Measurements from ENCODE around the gene MYH6.

MYH6 gene

DNA sequence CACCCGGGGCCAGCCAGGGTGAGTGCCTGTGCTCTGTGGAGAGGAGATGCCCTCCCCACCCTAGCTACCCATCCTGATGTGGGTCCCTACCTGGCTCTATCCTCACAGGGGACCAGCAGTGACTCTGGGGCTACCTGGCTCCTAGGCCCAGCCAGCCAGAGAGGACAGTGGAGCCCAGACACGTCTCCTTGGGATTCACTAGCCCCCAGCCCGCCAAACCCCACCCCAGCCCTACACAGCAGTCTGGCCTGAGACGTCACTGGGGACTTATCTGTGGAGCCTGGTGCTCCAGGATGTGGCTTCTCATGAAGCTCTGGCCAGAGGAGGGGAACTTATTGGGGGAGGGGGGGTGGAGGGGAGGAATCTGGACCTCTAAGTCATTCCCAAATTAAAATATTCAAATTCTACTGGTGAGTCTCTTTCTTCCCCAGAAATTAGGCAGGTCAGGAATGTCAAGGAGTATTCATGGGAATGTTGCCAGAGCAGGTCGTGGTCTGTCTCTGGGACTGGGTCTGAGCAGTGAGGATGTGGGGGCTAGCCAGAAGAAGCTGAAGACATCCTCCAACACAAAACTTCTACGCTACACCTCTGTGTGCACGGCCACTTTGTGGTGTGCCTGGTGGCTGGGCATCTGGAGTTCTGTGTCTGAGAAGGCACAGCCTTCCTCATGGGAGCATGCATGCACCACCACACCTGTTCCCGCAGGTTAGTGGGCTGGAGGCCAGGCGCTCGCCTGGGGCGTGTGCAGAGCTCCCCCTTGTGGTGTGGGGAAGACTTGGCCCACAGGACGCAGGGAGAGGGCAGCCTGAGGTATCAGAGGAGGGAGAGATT lies 28.5 kb downstream of the MYH6 start:
- DNase-seq (ENCODE audit: low spot score) (peak; percentile 79), FAIRE-seq (no peak)

DNA sequence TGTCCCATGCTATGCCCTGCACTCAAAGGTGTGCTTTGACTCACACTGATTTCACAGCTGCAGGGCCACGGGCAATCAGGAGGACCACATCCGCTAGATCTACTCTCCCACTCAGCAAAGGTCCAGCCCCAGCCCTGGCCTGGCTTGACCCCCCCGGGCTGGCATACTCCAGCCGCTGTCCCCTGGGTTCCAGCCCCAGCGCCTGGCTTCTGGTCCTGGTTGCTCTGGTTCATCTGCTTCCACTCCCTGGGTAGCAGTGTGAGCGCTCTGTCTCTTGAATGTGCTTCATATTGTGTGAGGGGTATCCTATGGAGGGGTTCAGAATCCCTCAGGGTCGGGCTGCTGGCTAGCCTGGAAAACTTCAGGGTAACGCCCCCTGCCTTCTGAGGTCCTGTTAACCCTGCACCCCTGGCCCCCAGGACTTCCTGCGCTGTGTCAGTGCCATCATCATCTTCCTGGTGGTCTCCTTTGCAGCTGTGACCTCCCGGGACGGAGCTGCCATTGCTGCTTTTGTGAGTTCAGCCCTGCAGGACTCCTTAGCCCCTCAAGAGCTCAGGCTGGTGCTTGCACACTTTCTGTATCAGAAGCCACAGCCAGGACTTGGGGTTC lies 29.4 kb downstream of the MYH6 start:
- no peak for FAIRE-seq
- DNase-seq (ENCODE audit: low spot score): no peak

DNA sequence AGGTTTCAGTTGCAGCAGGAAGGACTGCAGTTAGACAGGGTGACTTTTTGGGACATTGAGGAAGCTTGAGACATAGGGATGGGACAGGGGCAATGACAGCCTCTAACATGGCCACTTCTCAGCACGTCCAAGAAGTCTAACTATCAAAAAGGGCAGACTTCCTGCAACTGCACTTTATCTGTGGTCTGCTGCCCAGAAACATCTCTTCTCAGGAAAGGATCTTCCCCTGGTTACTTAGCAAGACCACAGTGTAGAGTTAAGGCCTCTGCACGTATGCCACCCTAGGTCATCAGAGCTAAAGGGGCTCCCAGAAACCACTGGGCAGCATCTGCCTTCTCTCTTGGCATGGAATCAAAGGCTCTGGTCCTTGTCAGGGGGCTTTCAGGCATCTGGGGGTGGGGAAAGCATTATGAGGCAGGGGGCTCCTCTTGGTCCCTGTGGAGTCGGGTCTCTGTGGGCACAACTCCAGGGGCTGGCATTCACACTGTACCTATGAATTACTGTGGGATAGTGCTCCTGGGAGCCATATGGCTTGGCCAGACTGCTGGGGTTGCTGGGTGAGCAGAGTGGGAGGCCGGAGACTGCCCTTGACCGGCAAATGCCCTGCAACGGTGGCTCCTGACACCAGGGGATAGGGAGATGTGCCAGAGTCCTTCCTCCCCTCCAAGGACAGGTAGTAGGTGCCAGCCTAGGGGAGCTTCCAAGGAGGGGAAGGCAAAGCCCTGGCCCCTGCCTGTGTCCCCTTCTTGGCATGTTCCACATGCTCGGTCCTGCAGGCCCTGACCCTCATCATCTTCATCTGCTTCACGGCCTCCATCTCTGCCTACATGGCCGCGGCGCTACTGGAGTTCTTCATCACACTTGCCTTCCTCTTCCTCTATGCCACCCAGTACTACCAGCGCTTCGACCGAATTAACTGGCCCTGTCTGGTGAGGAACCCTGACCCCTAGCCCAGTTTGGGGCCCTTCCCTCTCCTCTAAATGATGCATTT lies 30.2 kb downstream of the MYH6 start:
- FAIRE-seq: no peak
- DNase-seq (ENCODE audit: low spot score): no peak

DNA sequence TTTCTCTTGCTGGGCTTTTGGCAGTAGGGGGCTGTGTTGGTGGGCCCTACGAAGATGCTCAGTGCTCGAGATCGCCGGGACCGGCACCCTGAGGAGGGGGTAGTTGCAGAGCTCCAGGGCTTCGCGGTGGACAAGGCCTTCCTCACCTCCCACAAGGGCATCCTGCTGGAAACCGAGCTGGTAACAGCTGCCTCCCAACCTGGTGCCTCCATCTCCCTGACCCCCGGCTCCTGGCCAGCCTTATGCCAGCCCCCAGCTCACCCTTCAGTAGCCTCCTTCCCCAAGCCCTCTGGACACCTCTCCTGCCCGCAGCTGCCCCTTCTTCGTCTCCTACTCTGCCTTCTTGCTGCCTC lies 30.9 kb downstream of the MYH6 start:
- no peak for DNase-seq (ENCODE audit: low spot score)
- no peak for FAIRE-seq

DNA sequence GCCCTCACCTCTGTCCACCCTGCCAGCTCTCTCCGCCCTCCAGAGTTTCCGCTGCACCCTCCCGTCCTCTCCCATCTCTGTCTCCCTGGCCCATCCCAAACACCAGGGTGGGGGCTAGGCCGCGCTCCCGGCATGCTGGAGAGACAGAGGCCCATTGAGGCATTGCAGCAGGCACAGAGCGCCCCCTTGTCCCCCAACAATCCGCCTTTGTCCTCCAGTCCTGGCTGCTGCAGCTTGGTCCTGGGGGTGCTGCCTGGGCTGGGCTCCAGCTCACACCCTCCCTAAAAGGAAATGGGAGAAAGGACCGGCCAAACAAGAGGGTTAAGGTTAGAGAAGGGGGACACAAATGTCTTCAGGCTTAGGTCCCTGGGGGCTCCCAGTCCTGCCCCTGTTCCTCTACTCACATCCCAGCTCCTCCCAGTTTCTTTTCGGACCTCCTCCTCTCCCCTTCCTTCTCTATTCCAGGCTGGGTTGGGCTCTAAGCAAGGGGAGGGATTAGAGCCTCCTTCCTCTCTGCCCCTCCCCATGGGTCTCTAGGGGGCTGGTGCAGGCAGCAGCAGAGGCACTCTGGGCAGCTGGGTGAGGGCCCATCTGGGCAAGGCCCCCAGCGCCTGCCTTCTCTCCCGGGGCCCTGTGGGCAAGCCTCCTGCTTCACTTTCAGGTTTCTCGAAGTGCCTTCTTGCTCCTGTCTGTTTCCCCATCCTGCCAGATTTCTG lies 31.4 kb downstream of the MYH6 start, which contains the start of gene CMTM5:
Gene CMTM5 (plus strand): TSS at position 565 of the 716 bp plus-strand sequence. CDS start 206 bp downstream, outside the sequence.
- FAIRE-seq: no peak
- no peak for DNase-seq (ENCODE audit: low spot score)

DNA sequence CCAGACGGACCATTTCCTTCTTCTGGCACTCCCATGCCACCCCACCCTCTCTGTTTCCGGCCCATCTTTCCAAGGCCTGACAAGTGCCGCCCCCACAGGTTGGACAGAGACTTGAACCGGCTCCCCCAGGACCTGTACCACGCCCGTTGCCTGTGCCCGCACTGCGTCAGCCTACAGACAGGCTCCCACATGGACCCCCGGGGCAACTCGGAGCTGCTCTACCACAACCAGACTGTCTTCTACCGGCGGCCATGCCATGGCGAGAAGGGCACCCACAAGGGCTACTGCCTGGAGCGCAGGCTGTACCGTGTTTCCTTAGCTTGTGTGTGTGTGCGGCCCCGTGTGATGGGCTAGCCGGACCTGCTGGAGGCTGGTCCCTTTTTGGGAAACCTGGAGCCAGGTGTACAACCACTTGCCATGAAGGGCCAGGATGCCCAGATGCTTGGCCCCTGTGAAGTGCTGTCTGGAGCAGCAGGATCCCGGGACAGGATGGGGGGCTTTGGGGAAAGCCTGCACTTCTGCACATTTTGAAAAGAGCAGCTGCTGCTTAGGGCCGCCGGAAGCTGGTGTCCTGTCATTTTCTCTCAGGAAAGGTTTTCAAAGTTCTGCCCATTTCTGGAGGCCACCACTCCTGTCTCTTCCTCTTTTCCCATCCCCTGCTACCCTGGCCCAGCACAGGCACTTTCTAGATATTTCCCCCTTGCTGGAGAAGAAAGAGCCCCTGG lies 32.4 kb downstream of the MYH6 start:
- DNase-seq (ENCODE audit: low spot score) (no peak), FAIRE-seq (no peak)

DNA sequence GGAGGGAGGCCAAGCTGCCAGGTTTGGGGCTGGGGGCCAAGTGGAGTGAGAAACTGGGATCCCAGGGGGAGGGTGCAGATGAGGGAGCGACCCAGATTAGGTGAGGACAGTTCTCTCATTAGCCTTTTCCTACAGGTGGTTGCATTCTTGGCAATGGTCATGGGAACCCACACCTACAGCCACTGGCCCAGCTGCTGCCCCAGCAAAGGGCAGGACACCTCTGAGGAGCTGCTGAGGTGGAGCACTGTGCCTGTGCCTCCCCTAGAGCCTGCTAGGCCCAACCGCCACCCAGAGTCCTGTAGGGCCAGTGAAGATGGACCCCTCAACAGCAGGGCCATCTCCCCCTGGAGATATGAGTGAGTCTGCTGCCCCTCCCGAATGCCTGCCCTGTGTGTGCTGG lies 35.0 kb downstream of the MYH6 start:
- FAIRE-seq (no peak), DNase-seq (ENCODE audit: low spot score) (no peak)

DNA sequence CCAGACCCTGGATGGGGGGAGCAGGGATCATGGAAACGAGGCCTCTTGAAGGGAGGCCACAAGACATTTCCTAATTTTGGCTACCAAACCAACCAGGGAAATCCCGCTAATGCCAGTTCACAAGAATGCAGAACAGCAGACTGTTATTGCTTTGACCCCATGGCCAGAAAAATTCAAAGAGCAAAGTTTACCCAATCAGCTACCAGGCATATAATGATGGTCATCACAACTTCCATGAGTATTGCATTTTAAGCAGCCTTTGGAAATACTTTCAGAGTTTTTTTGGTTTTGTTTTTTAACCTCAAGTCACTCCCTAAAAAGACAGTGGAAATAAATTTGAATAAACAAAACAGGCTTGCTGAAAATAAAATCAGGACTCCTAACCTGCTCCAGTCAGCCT lies 35.6 kb downstream of the MYH6 start, which contains the start of gene IL25:
Gene IL25 (plus strand): TSS at position 301 of the 400 bp plus-strand sequence.
- no peak for DNase-seq (ENCODE audit: low spot score)
- FAIRE-seq: no peak

DNA sequence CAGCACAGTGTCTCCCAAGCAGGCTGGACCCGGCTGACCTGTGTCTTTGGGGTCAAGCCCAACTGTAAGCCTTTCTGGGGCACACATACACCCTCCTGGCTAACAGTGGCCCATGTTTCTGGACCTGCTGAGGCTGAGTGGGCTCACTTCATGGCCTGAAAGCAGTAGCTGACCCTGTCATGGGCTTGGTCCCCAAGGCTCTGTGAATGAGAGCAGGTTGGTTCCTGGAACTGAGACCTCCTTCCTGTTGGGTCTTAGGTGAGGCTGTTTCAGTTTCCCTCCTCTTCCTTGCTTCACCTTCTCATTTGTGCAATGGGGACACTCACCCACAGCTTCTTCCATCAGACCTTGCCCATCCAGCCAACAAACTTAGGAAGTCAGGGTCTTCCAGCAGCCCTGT lies 36.2 kb downstream of the MYH6 start:
- no peak for FAIRE-seq

DNA sequence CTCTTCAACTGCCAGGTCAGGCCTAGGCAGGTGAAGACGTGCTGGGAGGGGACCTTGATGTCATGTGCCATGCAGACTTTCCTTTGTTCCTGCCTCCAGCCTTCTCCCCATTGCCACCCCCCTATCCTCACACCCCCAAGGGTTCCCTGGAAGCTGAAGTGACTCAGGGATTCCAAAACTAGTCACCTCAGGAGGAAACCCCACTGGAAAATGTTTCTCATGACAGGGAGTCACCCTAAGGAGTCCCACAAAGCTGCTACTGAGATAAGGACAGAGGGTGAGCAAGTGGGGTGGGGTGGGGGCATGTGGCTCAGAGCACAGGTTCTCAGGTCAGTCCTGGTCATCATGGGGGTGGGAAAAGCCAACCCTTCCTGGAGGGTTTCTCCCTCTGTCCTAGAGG lies 37.9 kb downstream of the MYH6 start:
- no peak for FAIRE-seq

More for the DNA sequence above, 36.2 kb downstream of the MYH6 start:
- no peak for DNase-seq (ENCODE audit: low spot score)

DNA sequence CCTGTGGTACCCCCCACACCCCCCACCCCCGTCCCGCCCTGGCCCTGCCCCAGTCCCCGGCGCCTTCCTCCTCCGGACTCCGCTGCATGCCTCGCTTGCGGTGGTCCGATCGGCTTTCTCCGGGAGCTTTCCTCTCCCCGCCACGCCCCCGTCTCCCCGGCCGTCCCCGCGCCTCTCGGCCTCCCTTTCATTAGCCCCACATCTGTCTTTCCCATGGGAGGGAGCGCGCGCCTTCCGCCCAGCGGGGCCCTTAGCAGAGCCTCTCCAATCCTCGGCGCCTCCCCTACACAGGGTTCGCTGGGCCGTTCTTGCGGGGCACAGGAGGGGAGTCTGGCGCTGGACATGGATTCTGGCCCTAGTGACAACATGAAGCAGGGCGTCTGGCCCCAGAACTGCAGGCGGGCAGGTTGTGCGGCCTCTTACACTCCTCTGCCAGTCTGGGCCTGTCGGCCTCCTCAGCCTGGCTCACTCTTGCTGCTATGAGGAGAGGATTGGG lies 41.6 kb downstream of the MYH6 start:
- DNase-seq (ENCODE audit: low spot score) (no peak), FAIRE-seq (no peak)

More for the DNA sequence above, 37.9 kb downstream of the MYH6 start:
- DNase-seq (ENCODE audit: low spot score): no peak

DNA sequence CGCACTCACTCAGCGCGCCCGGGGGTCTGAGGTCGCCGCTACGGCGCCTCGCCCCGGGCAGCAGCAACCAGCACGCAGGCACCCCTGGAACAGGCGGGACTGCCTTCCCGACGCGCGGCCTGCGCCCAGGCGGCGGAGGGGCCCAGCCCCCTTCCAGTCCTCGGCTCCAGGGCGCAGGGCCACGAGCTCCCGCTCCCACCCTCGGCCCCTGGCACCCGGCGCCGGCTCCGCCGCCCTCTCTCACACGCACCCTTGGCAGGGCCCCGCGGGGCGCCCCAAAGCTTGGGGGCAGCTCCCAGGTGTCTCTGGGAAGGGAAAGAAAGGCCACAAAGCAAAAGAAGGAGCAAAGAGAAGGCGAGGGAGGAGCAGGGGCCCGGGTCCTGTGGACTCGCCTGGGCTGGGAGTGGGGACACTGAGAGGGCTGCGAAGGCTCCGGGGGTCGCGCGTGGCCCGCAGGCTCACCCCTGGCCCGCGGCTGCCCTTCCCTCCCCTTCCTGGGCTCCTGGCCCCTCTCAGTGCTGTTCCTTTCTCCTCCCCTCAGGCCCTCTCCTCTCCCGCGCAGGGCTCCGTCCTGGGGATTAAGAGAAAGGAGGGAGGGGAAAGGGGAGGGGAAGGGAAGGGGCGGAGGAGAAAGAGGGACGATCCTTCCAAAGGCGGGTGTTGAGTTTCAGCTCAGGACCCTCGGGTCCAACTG lies 42.2 kb downstream of the MYH6 start:
- DNase-seq (ENCODE audit: low spot score): no peak
- no peak for FAIRE-seq

DNA sequence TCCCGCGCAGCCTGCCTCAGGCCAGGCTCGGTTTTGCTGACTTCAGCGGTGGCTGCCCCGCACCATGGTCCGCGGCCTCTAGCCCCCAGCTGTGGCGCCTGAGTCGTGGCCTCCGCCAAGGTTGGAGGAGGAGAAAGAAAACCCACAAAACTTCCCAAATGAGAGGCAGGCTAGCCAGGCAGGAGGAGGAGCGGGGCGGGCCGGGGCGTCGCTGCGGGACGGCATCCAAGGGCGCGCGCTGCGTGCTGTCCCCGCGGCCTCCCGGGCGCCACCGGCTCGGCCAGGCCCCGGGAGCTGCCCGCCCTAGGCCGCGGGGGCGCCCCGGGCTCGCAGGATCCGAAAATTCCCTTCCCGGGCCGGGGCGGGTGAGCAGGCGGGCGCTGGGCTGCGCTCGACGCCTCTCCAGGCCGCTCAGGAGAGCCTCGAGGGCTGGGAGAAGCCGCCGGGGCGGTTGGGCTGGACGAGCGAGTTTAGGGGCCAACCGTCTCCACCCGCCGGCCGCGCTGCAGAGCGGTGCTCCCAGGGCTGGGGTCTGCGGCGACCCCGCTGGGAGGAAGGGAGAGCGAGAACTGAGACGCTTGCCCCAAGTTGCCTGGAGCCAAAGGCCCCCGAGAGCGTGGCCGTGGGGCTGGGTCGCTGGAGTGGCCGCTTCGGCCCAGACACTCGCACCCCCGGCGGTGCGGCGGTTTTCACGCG lies 42.9 kb downstream of the MYH6 start, which contains the start of gene EFS:
Gene EFS (minus strand): TSS at position 137 of the 696 bp plus-strand sequence. CDS start 147 bp downstream, outside the sequence.
- FAIRE-seq (no peak), DNase-seq (ENCODE audit: low spot score) (no peak)

DNA sequence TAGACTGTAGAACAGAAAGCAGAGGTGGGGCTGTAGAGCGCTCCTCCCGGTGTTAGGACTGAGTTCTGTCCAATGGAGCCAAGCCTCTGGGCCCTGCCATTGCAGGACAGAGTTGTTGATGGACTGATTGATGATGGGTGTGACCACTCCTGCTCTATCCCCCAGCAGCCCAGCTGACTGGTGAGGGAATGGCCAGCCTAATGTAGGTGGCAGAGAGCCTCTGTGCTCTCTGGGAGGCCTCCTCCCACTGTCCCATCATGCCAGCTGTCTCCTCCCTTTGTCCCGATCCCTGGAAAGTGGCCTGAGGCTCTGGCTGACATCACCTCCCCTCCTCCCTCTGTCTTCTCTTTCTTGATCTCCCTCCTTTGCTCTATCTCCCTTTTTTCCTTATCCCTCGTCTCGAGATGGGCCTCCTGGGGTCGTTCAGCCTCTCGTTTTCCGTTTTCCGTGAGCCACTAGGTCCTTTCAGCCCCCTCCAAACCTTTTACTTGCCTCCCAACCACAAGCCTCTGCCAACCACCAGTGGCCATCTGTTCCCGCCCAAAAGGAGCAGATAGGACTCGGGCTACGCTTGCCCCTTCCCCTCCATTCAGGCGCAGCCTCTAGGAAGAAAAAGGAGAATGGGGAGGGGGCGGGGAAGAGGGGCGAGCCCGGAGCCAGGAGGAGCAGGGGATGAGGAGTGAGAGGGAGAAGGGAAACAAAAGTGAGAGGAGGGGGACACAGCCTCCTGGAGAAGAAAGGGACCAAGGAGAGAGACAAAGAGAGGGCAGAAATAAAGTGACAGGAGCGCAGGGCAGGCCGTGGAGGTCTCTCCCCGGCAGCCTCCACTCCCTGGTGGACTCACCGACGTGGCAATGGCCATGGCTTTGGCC lies 43.7 kb downstream of the MYH6 start:
- DNase-seq (ENCODE audit: low spot score) (no peak), FAIRE-seq (no peak)

DNA sequence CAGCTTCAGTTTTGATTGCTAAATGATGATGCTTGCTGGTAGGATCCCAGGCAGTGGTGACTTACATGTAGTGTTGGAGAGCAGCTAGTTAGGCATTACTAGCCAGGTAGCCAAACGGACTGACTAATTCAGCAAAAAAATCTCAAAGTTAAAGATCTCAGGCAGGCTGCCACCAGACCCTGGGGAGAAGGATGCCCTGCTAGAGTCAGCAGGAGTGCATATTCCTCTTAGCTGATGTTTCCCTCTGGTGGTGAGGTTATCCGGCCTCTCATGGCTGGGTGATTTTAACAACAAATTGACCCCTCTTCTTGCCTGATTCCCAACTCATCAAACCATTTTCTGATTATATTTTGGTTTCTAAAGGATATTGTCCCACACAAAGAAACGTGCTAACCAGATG lies 45.9 kb downstream of the MYH6 start:
- no peak for FAIRE-seq
- no peak for DNase-seq (ENCODE audit: low spot score)

DNA sequence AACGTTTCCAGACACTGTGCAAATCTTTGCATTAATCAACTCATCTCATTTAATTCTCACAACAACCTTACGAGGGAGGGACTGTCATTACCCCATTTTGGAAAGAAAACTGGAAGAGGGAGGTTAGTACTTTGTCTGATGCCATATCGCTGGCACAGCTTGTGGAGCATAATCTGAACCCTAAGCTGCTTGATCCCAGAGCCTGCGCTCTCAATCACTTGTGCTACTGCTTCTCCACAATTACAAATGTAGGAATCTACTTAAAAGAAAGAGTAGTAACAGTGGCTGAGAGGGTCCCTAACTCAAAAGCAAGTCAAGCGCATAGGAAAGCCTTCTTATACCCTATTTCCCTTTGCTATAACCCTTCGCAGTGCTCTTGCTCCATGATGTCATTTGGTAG lies 46.3 kb downstream of the MYH6 start:
- DNase-seq (ENCODE audit: low spot score): no peak
- no peak for FAIRE-seq

DNA sequence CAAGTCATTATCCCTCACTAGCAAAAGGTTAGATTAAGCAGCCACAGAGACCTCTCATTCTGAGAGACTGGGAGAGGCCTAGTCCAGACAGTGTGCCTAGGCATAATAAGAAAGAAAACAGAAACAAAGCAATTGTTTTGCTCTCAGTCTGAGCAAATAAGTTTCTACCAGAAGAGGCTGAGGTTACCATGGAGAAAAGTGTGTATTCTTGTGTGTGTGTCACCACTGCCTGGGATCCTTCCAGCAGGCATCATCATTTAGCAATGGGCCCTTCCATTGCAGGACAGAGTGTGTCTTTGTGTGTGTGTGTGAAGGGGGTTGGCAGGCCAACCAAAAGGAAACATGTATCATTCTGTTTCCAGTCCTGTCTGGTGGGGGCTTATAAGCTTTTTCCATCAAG lies 46.8 kb downstream of the MYH6 start:
- DNase-seq (ENCODE audit: low spot score): no peak
- FAIRE-seq: no peak

DNA sequence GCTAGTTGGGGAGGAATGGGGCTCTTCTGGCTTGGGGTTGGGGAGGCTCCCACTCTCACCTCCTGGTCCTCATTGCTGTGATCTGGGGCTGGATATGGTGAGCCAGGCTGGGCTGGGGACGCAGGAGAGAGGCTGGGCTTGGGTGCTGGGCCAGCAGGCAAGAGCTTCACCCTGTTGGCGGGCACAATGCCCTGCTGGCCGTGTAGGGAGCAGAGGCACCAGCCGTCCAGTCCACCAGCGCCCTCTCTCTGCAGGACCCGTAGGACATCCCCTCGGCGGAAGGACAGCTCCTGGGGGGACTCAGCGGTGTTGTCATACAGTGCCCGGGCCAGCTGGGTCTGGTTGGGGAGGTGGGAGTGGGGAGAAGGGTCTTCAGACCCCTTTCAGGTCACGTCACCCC lies 47.6 kb downstream of the MYH6 start:
- DNase-seq (ENCODE audit: low spot score) (no peak), FAIRE-seq (no peak)
